Measurements from ENCODE around the gene DGKA. TPM values are rescaled to one million over a fixed set of nuclear protein-coding genes. Genes with fewer than 3 reads are reported as not detected.
"Not testable (repeated sequence)": the region's sequence is repeated elsewhere in the genome, so short reads cannot be mapped to it uniquely, and the experiment has no call there.

DGKA gene
- total RNA-seq, 4 donors from 2014 or later = 26.0 to 57.0 (median 37.9) TPM

GRCh38 chr12:55996715-55997534, 66.0 kb downstream of the DGKA start, which contains the start of gene SUOX:
Gene SUOX (plus strand): TSS chr12:55997276. CDS start chr12:56002222, 4,946 bp downstream.
- TF ChIP-seq CTCF (IDR thresholded peaks at IDR 0.05) = no peak
- ATAC-seq (ENCODE audit: low FRiP score) = peak; percentile 98
- DNase-seq (ENCODE audit: low spot score) = peak; percentile 82

DNA sequence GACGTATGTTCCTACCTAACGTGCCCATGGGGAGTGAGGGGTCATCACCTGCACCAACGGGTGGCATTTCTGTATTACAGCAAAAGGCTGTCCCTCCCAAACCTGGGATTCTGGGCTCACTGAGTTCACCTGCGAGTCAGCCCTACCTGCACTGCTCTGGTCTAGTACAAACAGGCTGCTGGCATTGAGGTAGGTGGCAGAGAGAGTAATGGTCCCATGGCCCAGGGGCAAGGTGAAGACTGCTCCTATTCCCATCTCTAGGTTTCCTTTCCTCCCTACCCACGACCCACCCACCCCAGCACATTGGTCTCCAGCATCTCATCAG, 66.5 kb downstream of the DGKA start:
- peak; percentile 11 for ATAC-seq (ENCODE audit: low FRiP score)
- TF ChIP-seq CTCF (IDR thresholded peaks at IDR 0.05) = no peak
- DNase-seq (ENCODE audit: low spot score) = no peak

DNA sequence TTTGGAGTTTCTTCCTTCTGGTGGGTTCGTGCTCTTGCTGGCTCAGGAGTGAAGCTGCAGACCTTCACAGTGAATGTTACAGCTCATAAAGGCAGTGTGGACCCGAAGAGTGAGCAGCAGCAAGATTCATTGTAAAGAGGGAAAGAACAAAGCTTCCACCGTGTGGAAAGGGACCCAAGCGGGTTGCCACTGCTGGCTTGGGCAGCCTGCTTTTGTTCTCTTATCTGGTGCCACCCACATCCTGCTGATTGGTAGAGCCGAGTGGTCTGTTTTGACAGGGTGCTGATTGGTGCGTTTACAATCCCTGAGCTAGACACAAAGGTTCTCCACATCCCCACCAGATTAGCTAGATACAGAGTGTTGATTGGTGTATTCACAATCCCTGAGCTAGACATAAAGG, 68.6 kb downstream of the DGKA start:
- not testable (repeated sequence) for ATAC-seq (ENCODE audit: low FRiP score); DNase-seq (ENCODE audit: low spot score)

- ATAC-seq (ENCODE audit: low FRiP score); DNase-seq (ENCODE audit: low spot score): not testable (repeated sequence)
Measured at GRCh38 chr12:55999999-56000540, 69.1 kb downstream of the DGKA start.

DNA sequence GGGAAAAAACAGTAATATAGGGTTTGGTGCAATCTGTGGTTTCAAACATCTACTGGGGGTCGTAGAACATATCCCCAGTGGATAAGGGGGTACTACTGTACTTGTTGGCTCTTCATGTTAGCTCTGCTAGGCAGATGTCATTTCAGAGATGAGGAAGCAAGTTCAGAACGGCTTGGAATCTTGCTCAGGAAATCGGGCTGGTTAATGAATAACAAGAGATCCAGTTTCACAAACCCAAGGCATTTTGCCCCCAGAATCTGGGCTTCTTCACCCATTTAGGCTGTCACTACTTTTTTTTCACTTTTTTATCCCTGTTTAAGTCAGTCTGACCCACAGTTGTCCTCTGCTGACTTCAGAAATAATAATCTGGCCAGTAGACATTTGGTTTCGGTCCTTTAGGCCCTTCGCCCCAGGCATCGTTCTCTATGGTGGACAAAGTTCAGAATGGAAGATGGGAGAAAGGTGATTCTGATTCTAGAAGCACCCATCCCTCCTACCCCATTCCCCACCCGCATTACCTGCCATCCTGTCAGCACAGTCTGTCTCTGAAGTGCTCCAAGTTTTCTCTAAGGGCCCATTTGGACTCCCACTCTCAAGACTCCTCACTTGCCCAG, 70.6 kb downstream of the DGKA start:
- DNase-seq (ENCODE audit: low spot score) (no peak), ATAC-seq (ENCODE audit: low FRiP score) (no peak)
- no peak for TF ChIP-seq CTCF (IDR thresholded peaks at IDR 0.05)

DNA sequence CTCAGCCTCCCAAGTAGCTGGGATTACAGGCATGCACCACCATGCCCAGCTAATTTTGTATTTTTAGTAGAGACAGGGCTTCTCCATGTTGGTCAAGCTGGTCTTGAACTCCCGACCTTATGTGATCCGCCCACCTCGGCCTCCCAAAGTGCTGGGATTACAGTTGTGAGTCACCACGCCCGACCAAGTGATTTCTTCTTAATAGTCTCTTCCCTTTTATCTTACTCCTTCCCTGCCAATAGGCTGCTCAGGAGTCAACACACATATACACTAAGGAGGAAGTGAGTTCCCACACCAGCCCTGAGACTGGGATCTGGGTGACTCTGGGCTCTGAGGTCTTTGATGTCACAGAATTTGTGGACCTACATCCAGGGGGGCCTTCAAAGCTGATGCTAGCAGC, 72.4 kb downstream of the DGKA start:
- not testable (repeated sequence) for DNase-seq (ENCODE audit: low spot score); ATAC-seq (ENCODE audit: low FRiP score)

Other genes starting within 250 kb of the DGKA start
- gene ITGA7, start 223.3 kb upstream of the DGKA start, total RNA-seq = 100 to 1,000 TPM; 101 to 207 (median 156) TPM
- 100 to 1,000 TPM; 168 to 247 (median 213) TPM for gene BLOC1S1, start 215.1 kb upstream of the DGKA start, total RNA-seq
- gene RDH5, start 210.8 kb upstream of the DGKA start, total RNA-seq = 100 to 1,000 TPM in 2 of 4 donors, 10 to 100 TPM in 2; 77.4 to 119 (median 100) TPM
- 1,000 to 10,000 TPM in 2 of 4 donors, 100 to 1,000 TPM in 2; 736 to 1,401 (median 892) TPM for gene CD63, start 202.2 kb upstream of the DGKA start, total RNA-seq
- gene GDF11, start 188.0 kb upstream of the DGKA start, total RNA-seq = 1 to 10 TPM; 1.9 to 5.4 (median 2.5) TPM
- gene SARNP, start 113.4 kb upstream of the DGKA start, total RNA-seq = 10 to 100 TPM; 43.8 to 62.7 (median 52.5) TPM
- 10 to 100 TPM; 24.6 to 34.2 (median 28.6) TPM for gene ORMDL2, start 113.1 kb upstream of the DGKA start, total RNA-seq
- 10 to 100 TPM; 37.2 to 46.7 (median 42.3) TPM for gene DNAJC14, start 101.6 kb upstream of the DGKA start, total RNA-seq
- 100 to 1,000 TPM in 3 of 4 donors, 10 to 100 TPM in 1; 35.0 to 616 (median 308) TPM for gene MMP19, start 88.2 kb upstream of the DGKA start, total RNA-seq
- 10 to 100 TPM; 28.2 to 37.6 (median 29.8) TPM for gene PYM1, start 3.3 kb upstream of the DGKA start, total RNA-seq
- gene PMEL, start 34.9 kb downstream of the DGKA start, total RNA-seq = 1 to 10 TPM in 2 of 4 donors, under 1 TPM in 2; 0.65 to 5.2 (median 1.2) TPM
- 10 to 100 TPM in 3 of 4 donors, 1 to 10 TPM in 1; 9.7 to 23.7 (median 17.5) TPM for gene CDK2, start 35.7 kb downstream of the DGKA start, total RNA-seq
- gene RAB5B, start 42.9 kb downstream of the DGKA start, total RNA-seq = 10 to 100 TPM; 46.2 to 71.5 (median 64.8) TPM
- gene SUOX, start 66.1 kb downstream of the DGKA start, total RNA-seq = 10 to 100 TPM; 14.5 to 43.0 (median 22.9) TPM
- 10 to 100 TPM in 1 of 4 donors, 1 to 10 TPM in 3; 4.4 to 10.3 (median 6.6) TPM for gene IKZF4, start 89.9 kb downstream of the DGKA start, total RNA-seq
- gene RPS26, start 110.8 kb downstream of the DGKA start, total RNA-seq = 1,000 to 10,000 TPM in 2 of 4 donors, 100 to 1,000 TPM in 2; 482 to 1,592 (median 1,024) TPM
- 1 to 10 TPM; 2.9 to 8.3 (median 7.6) TPM for gene ERBB3, start 149.0 kb downstream of the DGKA start, total RNA-seq
- 100 to 1,000 TPM in 3 of 4 donors, 10 to 100 TPM in 1; 90.2 to 232 (median 119) TPM for gene PA2G4, start 173.4 kb downstream of the DGKA start, total RNA-seq
- 1,000 to 10,000 TPM; 2,553 to 3,094 (median 2,929) TPM for gene RPL41, start 185.5 kb downstream of the DGKA start, total RNA-seq
- gene ZC3H10, start 187.1 kb downstream of the DGKA start, total RNA-seq = 1 to 10 TPM; 3.5 to 5.5 (median 4.9) TPM
- gene ESYT1, start 197.1 kb downstream of the DGKA start, total RNA-seq = 100 to 1,000 TPM; 129 to 447 (median 345) TPM
- gene MYL6B, start 221.4 kb downstream of the DGKA start, total RNA-seq = 10 to 100 TPM; 25.8 to 42.4 (median 31.8) TPM
- 1,000 to 10,000 TPM; 2,379 to 4,265 (median 3,293) TPM for gene MYL6, start 227.2 kb downstream of the DGKA start, total RNA-seq